HuH-7.5 (cell line): ENCODE data around the gene CDH6.
"Not testable (repeated sequence)": the region's sequence is repeated elsewhere in the genome, so short reads cannot be mapped to it uniquely, and the experiment has no call there.

Source experiments
- DNase-seq: peaks from one replicate; pipeline ENCODE4 v3.0.0; 2011; ENCODE audit warnings: low spot score

CDH6 gene

GRCh38 chr5:31329715-31330114 is 136.2 kb downstream of the CDH6 start:
- DNase-seq, result no peak

- no peak for DNase-seq
Measured at GRCh38 chr5:31332160-31332559, 138.7 kb downstream of the CDH6 start.

- DNase-seq, result no peak
Measured at GRCh38 chr5:31333475-31333874, 140.0 kb downstream of the CDH6 start.

- DNase-seq, result no peak
Measured at GRCh38 chr5:31334061-31334860, 140.8 kb downstream of the CDH6 start.

GRCh38 chr5:31335456-31335855 is 142.0 kb downstream of the CDH6 start:
- no peak for DNase-seq

GRCh38 chr5:31343946-31344345 is 150.5 kb downstream of the CDH6 start:
- DNase-seq, result no peak

GRCh38 chr5:31346896-31347551 is 153.5 kb downstream of the CDH6 start:
- DNase-seq, result no peak

- DNase-seq, result no peak
Measured at GRCh38 chr5:31347552-31347905, 154.0 kb downstream of the CDH6 start.

- no peak for DNase-seq
Measured at GRCh38 chr5:31350395-31350794, 156.9 kb downstream of the CDH6 start.

GRCh38 chr5:31355337-31355736 is 161.9 kb downstream of the CDH6 start:
- DNase-seq, result no peak

- DNase-seq, result no peak
Measured at GRCh38 chr5:31357038-31357437, 163.6 kb downstream of the CDH6 start.

GRCh38 chr5:31359839-31360238 is 166.4 kb downstream of the CDH6 start:
- no peak for DNase-seq

GRCh38 chr5:31361234-31361633 is 167.7 kb downstream of the CDH6 start:
- DNase-seq, result no peak

GRCh38 chr5:31361704-31362528 is 168.4 kb downstream of the CDH6 start:
- not testable (repeated sequence) for DNase-seq

GRCh38 chr5:31362529-31362900 is 169.0 kb downstream of the CDH6 start:
- DNase-seq, result no peak

GRCh38 chr5:31362931-31363568 is 169.6 kb downstream of the CDH6 start:
- DNase-seq, result no peak

GRCh38 chr5:31364881-31365636 is 171.6 kb downstream of the CDH6 start:
- no peak for DNase-seq

GRCh38 chr5:31365776-31366175 is 172.3 kb downstream of the CDH6 start:
- DNase-seq, result no peak

- DNase-seq, result no peak
Measured at GRCh38 chr5:31366941-31367340, 173.5 kb downstream of the CDH6 start.

GRCh38 chr5:31372124-31372523 is 178.6 kb downstream of the CDH6 start:
- DNase-seq, result no peak

- DNase-seq, result no peak
Measured at GRCh38 chr5:31375999-31376720, 182.7 kb downstream of the CDH6 start.
